Upper lobe of right lung (tissue), 1 donor: ENCODE measurements around the gene PTPRN2. TPM values are rescaled to one million over a fixed set of nuclear protein-coding genes. Genes with fewer than 3 reads are reported as not detected.

Experiments used
- ATAC-seq: fragments of 200-7000 bp; cut with Tn5 transposase; one replicate; pipeline ENCODE4 v1.9.1; 2020; ENCODE audit warnings: mild to moderate bottlenecking, moderate library complexity
- DNase-seq: peaks from one replicate; pipeline ENCODE4 v3.0.0-alpha.2; 2020
- H3K27ac ChIP-seq: fragments of 200-600 bp; one replicate; pipeline ENCODE4 v1.8.0; 2022
- H3K27me3 ChIP-seq: fragments of 200-600 bp; one replicate; pipeline ENCODE4 v1.8.0; 2022; ENCODE audit warnings: mild to moderate bottlenecking
- H3K36me3 ChIP-seq: fragments of 200-600 bp; one replicate; pipeline ENCODE4 v1.8.0; 2022
- H3K4me1 ChIP-seq: fragments of 200-600 bp; one replicate; pipeline ENCODE4 v1.8.0; 2022
- H3K4me3 ChIP-seq: fragments of 200-600 bp; one replicate; pipeline ENCODE4 v1.8.0; 2022; ENCODE audit warnings: mild to moderate bottlenecking
- H3K9me3 ChIP-seq: fragments of 200-600 bp; one replicate; pipeline ENCODE4 v1.8.0; 2022
- intact Hi-C: fragments of 100-400 bp; cut with DNase I; formaldehyde crosslinking; loops from one replicate; pipeline ENCODE4 v1.11.0; 2022
- total RNA-seq: library from RNA; stranded (reverse); fragmentation: NEBNext Ultra II Directional; extraction: Animal tissue kit (Norgen Biotek cat#: 25700); gene quantifications from one replicate; pipeline ENCODE4 v1.2.1, GENCODE V29; 2021
- TF ChIP-seq, protein P1 (sequence below): fragments of 200-600 bp; IDR thresholded peaks from one replicate; pipeline ENCODE4 v1.8.0; 2022; ENCODE audit warnings: antibody characterized with exemption
- donor health status: DM: no; HTN: yes; CAD: no; lungs with severe emphysema.

The PTPRN2 gene
- total RNA-seq, 1 donor from 2014 or later, result 4.9 TPM

- Histone ChIP-seq H3K9me3 (no peaks in the 10 kb centered on the region), H3K27me3 (peaks cover 28% of the 10 kb centered on the region), H3K27ac (no peak overlapping the region), H3K4me3 (no peak overlapping the region), H3K4me1 (no peaks in the 10 kb centered on the region), H3K36me3 (no peaks in the 10 kb centered on the region)
- TF ChIP-seq, protein P1, sequence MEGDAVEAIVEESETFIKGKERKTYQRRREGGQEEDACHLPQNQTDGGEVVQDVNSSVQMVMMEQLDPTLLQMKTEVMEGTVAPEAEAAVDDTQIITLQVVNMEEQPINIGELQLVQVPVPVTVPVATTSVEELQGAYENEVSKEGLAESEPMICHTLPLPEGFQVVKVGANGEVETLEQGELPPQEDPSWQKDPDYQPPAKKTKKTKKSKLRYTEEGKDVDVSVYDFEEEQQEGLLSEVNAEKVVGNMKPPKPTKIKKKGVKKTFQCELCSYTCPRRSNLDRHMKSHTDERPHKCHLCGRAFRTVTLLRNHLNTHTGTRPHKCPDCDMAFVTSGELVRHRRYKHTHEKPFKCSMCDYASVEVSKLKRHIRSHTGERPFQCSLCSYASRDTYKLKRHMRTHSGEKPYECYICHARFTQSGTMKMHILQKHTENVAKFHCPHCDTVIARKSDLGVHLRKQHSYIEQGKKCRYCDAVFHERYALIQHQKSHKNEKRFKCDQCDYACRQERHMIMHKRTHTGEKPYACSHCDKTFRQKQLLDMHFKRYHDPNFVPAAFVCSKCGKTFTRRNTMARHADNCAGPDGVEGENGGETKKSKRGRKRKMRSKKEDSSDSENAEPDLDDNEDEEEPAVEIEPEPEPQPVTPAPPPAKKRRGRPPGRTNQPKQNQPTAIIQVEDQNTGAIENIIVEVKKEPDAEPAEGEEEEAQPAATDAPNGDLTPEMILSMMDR, result no peak
- DNase-seq (no peak), ATAC-seq (no peak)
- intact Hi-C loops, result no loop called here
Measured at GRCh38 chr7:158564663-158565035, 23.0 kb downstream of the PTPRN2 start.

GRCh38 chr7:158563911-158564662, 23.5 kb downstream of the PTPRN2 start:
- intact Hi-C loops, result no loop called here
- H3K27me3 ChIP-seq, result peaks cover 22% of the 10 kb centered on the region
- no peak overlapping the region for H3K4me3 ChIP-seq
- no peaks in the 10 kb centered on the region for H3K4me1 ChIP-seq
- H3K9me3 ChIP-seq, result no peaks in the 10 kb centered on the region
- TF ChIP-seq, protein P1, result no peak
- ATAC-seq (no peak), DNase-seq (no peak)
- H3K36me3 ChIP-seq, result no peaks in the 10 kb centered on the region
- H3K27ac ChIP-seq, result no peak overlapping the region

DNA sequence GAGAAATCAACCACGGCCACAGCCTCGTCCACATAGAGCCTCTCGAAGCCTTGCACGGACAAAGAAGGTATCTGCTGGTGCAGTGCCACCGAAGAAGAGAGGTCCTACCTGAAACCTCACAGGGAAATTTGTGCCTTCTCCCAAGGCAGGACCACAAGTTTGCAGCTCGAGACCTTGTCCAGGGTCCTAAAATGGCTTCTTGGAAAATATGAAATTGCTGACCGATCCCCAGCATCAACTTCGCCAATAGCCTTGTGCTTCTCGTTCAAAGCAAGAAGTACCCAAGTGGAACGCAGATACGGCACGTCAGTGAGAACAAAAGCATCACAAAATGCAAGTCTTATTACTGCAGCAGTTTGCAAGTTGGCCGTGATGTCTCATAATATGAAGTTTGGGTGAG, 24.6 kb downstream of the PTPRN2 start:
- Histone ChIP-seq H3K36me3 (no peaks in the 10 kb centered on the region), H3K4me3 (no peak overlapping the region), H3K4me1 (no peaks in the 10 kb centered on the region), H3K27me3 (peaks cover 12% of the 10 kb centered on the region), H3K9me3 (no peaks in the 10 kb centered on the region), H3K27ac (no peak overlapping the region)
- no peak for DNase-seq
- no peak for ATAC-seq
- intact Hi-C loops, result no loop called here
- TF ChIP-seq, protein P1, result no peak

DNA sequence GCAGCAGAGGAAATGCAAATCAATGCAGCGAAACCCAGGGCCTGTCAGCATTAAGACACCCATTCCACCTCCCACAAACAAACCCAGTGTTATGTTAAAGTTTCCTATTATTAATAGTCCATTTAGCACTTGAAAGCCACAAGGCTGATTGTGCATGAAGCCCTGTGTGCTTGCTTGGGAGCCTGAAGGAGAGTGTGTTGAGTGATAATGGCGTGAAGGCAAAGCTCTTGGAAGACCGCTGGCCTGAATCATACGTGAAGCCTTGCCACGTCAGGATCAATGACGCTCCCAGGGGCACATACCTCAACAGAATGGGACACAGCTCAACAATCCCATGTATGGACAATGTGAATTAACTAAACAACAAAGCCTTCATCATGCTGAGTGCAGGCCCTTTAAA, 25.1 kb downstream of the PTPRN2 start:
- no peaks in the 10 kb centered on the region for H3K9me3 ChIP-seq
- H3K27me3 ChIP-seq, result peaks cover 8% of the 10 kb centered on the region
- no peak overlapping the region for H3K27ac ChIP-seq
- intact Hi-C loops, result no loop called here
- TF ChIP-seq, protein P1, result no peak
- DNase-seq, result no peak
- no peaks in the 10 kb centered on the region for H3K36me3 ChIP-seq
- H3K4me3 ChIP-seq, result no peak overlapping the region
- H3K4me1 ChIP-seq, result no peaks in the 10 kb centered on the region
- ATAC-seq, result no peak

DNA sequence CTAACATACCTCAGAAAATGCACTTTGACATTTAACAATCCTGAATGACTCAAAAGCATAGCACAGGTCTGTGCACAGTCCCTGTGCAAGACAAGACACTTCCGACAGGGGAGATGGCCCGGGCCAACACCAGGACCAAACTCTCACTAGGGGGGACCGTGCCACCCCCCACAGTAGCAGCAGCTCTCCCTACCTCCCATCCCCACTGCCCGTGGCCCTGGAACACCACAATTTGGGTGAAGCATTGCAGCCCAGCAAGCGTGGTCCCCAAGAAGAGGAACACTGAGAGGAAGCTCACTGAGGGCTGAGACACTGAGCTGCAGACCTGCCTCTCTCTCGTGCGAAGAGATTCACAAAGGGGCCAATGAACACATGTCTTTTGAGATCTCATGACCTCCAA, 26.0 kb downstream of the PTPRN2 start:
- Histone ChIP-seq H3K4me3 (no peak overlapping the region), H3K27ac (no peak overlapping the region), H3K9me3 (no peaks in the 10 kb centered on the region), H3K27me3 (peaks cover 3% of the 10 kb centered on the region), H3K4me1 (no peaks in the 10 kb centered on the region), H3K36me3 (no peaks in the 10 kb centered on the region)
- DNase-seq (no peak), ATAC-seq (no peak)
- TF ChIP-seq, protein P1, result no peak
- intact Hi-C loops, result no loop called here

DNA sequence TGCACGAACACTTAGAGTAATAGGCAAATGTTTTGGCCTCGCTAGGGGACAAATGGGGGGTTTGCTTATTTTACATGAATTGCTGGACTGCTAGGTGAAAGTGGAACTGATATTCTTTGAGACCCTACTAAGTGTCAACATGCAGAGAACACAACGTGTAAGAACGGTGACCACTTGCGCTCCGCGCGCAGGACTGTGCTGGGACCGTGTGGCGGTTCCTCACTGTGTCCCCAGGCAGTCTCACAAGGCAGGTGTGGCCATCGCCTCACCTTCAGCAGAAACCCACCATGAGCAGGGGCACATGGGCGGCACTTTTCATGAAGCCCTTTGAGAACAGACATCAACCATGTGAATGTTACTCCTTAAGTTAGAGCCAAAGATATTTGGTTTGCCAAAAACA, 27.2 kb downstream of the PTPRN2 start:
- intact Hi-C loops, result no loop called here
- TF ChIP-seq, protein P1, result no peak

More for the DNA sequence above, 27.2 kb downstream of the PTPRN2 start:
- no peak overlapping the region for H3K27ac ChIP-seq
- no peak for ATAC-seq
- no peaks in the 10 kb centered on the region for H3K36me3 ChIP-seq
- peaks cover 3% of the 10 kb centered on the region for H3K27me3 ChIP-seq
- no peaks in the 10 kb centered on the region for H3K4me1 ChIP-seq
- no peak for DNase-seq
- H3K4me3 ChIP-seq, result no peak overlapping the region
- no peaks in the 10 kb centered on the region for H3K9me3 ChIP-seq
